PFSK-1 (cell line): ENCODE data around the gene FAM228B.

ENCODE experiments used
- FOXP2 ChIP-seq: optimal IDR thresholded peaks from 2 replicates; pipeline ENCODE3; 2011; ENCODE audit warnings: borderline replicate concordance, control low read depth, inconsistent platforms; ENCODE audit not compliant: insufficient read depth; ENCODE audit errors: extremely low read length, extremely low read depth
- POLR2AphosphoS5 ChIP-seq: IDR thresholded peaks from 2 replicates; pipeline ENCODE4 v1.6.1; 2012; ENCODE audit warnings: low read depth, mild to moderate bottlenecking, control low read depth, low read length, moderate library complexity
- SIN3A ChIP-seq: IDR thresholded peaks from 2 replicates; pipeline ENCODE4 v1.6.1; 2012; ENCODE audit warnings: mild to moderate bottlenecking, low read length, moderate library complexity, borderline replicate concordance; ENCODE audit not compliant: insufficient read depth
- TAF1 ChIP-seq: IDR thresholded peaks from 2 replicates; pipeline ENCODE4 v1.6.1; 2012; ENCODE audit warnings: low read length, control low read depth, borderline replicate concordance; ENCODE audit not compliant: insufficient read depth
- TF ChIP-seq, protein P1 (sequence below), 2 experiments: IDR thresholded peaks; 2 replicates each; pipeline versions ENCODE4 v1.6.1 to v1.8.0; 2011 to 2012; ENCODE audit warnings: low read depth in 2 of 2, low read length in 2 of 2, control low read depth in 1 of 2, inconsistent platforms in 1 of 2, mild to moderate bottlenecking in 1 of 2, moderate library complexity in 1 of 2; ENCODE audit not compliant: insufficient read depth in 1 of 2

Gene FAM228B

DNA sequence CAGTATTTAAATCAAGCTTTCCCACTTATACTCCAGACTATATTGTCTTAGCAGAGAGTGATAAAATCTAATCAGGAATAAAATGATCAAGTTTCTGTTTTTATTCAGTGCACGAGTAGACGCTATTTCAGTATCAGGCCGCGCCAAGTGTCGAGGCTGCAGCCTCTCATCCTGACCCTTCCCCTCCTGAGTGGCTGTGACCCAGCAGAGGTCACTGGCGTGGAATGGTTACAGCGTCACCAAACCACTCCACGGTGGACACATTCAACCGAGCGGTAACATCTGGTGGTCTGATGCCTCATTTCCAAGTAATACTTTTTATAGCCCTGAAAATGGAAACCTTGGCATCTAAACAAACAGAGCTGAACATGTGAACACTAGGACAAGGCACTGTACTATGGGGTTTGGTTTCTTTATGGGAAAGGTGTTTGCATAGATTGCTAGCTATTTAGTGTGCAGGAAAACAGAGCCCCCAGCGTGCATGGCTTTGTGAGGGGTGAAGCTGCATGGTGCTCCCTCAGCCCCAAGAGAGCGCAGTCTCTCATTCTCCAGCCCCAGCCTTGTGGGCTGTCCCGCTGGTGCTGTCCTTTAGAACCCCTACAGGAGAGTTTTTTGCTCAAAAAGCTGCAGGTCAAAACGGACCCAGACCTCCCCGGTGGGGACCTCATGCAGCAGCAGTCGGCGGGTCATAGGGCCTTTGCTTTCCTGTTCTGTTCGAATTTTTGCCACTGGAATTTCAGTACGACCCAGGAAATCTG is 79.9 kb downstream of the FAM228B start:
- TF ChIP-seq, protein P1, sequence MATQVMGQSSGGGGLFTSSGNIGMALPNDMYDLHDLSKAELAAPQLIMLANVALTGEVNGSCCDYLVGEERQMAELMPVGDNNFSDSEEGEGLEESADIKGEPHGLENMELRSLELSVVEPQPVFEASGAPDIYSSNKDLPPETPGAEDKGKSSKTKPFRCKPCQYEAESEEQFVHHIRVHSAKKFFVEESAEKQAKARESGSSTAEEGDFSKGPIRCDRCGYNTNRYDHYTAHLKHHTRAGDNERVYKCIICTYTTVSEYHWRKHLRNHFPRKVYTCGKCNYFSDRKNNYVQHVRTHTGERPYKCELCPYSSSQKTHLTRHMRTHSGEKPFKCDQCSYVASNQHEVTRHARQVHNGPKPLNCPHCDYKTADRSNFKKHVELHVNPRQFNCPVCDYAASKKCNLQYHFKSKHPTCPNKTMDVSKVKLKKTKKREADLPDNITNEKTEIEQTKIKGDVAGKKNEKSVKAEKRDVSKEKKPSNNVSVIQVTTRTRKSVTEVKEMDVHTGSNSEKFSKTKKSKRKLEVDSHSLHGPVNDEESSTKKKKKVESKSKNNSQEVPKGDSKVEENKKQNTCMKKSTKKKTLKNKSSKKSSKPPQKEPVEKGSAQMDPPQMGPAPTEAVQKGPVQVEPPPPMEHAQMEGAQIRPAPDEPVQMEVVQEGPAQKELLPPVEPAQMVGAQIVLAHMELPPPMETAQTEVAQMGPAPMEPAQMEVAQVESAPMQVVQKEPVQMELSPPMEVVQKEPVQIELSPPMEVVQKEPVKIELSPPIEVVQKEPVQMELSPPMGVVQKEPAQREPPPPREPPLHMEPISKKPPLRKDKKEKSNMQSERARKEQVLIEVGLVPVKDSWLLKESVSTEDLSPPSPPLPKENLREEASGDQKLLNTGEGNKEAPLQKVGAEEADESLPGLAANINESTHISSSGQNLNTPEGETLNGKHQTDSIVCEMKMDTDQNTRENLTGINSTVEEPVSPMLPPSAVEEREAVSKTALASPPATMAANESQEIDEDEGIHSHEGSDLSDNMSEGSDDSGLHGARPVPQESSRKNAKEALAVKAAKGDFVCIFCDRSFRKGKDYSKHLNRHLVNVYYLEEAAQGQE (IDR thresholded peaks at IDR 0.05; ENCODE audit: insufficient read depth in 1 of 2, low read depth in 2 of 2, low read length in 2 of 2), result no peak
- TF ChIP-seq SIN3A, result no peak

DNA sequence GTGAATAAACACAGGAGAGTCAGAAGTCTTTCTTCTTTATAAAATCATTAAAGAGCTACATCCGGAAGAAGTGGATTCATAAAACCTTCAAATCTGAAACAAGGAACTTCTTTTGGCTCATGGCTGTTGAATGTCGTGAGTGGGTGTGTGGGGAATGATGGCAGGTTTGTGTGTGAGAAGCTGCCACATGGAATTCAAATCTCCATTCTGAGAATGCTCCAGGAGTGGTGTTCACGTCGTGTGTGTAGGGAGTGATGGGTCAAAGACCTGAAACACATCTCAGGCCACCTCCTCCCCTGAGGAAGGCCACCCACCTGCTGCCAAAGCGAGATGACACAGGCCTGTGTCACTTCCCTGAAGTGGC is 80.5 kb downstream of the FAM228B start:
- TF ChIP-seq POLR2AphosphoS5, result no peak
- TF ChIP-seq TAF1, result no peak
- no peak for TF ChIP-seq FOXP2
- TF ChIP-seq, protein P1 (IDR thresholded peaks at IDR 0.05; ENCODE audit: insufficient read depth in 1 of 2, low read depth in 2 of 2, low read length in 2 of 2), result no peak
- TF ChIP-seq SIN3A, result no peak

DNA sequence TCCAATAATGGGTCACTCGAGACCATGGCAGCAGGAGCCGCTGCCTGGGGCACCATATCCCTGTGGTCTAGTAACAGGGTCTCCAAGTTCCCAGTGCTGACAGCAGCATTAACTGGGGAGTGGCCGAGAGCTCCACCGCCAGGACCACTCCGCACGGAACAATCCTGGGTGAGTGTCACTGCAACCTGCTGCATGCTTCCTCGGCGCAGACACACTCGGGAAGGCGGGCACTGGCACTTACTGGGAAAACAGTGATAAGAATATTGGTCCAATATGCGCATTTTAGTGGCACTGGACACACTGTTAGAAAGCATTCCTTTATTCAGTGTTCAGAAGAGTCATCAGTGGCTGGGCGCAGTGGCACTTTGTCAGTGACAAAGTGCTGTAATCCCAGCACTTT is 81.2 kb downstream of the FAM228B start:
- TF ChIP-seq POLR2AphosphoS5 (no peak), FOXP2 (no peak), SIN3A (no peak), TAF1 (no peak)
- TF ChIP-seq, protein P1 (IDR thresholded peaks at IDR 0.05; ENCODE audit: insufficient read depth in 1 of 2, low read depth in 2 of 2, low read length in 2 of 2), result no peak

DNA sequence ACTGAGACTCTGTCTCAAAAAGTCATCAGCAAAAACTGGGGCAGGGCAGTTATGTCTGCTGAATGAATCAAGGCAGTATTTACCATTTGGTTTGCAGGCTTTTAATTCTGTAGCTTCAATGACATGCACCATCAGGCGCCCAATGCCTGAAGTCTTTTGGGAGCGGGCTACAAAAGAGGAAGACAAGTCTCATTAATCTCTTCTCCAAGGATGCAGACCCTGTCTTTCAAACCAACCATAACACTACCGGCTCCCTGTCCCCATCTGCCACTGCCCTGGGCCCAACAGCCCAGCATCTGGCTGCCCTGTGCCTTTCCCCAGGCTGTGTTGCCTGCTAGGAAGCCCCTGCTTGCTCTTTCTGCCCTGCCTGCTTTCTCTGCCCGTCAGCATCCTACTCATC is 81.9 kb downstream of the FAM228B start:
- TF ChIP-seq SIN3A (no peak), FOXP2 (no peak), TAF1 (no peak), POLR2AphosphoS5 (no peak)
- TF ChIP-seq, protein P1 (IDR thresholded peaks at IDR 0.05; ENCODE audit: insufficient read depth in 1 of 2, low read depth in 2 of 2, low read length in 2 of 2), result no peak

DNA sequence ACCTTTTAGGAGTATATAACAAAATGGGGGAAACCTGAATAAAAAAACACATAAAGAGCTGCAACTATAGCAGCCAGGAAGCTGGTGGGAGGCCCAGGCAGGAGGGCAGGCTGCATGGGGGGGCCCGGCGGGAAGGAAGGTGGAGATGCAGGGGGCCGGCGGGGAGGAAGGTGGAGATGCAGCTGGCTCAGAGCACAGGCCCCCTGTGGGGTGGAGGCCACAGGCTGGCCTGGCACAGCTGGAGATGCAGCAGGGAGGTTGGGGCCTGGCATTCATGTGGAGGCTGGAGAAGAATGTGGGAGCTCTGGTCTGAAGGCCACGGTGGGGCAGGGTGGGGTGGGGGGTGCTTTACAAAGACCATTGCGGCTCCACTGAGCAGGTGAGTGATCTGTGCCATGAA is 83.0 kb downstream of the FAM228B start:
- no peak for TF ChIP-seq FOXP2
- TF ChIP-seq TAF1, result no peak
- TF ChIP-seq, protein P1 (IDR thresholded peaks at IDR 0.05; ENCODE audit: insufficient read depth in 1 of 2, low read depth in 2 of 2, low read length in 2 of 2), result no peak
- TF ChIP-seq SIN3A, result no peak
- no peak for TF ChIP-seq POLR2AphosphoS5
